WTC11 (cell line): ENCODE data around the gene BANK1. TPM values are rescaled to one million over a fixed set of nuclear protein-coding genes. Genes with fewer than 3 reads are reported as not detected.

Source experiments
- ATAC-seq: fragments of 200-7000 bp; cut with Tn5 transposase; 2 replicates; pipeline ENCODE4 v1.10.0; 2021; ENCODE audit warnings: mild to moderate bottlenecking, moderate library complexity
- CTCF ChIA-PET: fragments of 300-600 bp; sonication (Branson Sonifier 250); formaldehyde crosslinking; loops from one replicate; lab custom pipeline; 2021; ENCODE audit warnings: antibody characterized with exemption; lab: Charles Lee
- POLR2A ChIA-PET: fragments of 350-600 bp; sonication (Branson Sonifier 250); formaldehyde crosslinking; loops from one replicate; lab custom pipeline; 2021; ENCODE audit warnings: antibody characterized with exemption; lab: Charles Lee
- DNase-seq: peaks from one replicate; pipeline ENCODE4 v3.0.0; 2021; ENCODE audit warnings: low spot score
- H3K27ac Mint-ChIP-seq: 2 replicates; pipeline ENCODE4 v1.8.0; 2021; ENCODE audit warnings: mixed read lengths
- H3K27me3 Mint-ChIP-seq: 2 replicates; pipeline ENCODE4 v1.8.0; 2021; ENCODE audit warnings: low read depth, mild to moderate bottlenecking, moderate library complexity, mixed read lengths
- H3K36me3 Mint-ChIP-seq: 2 replicates; pipeline ENCODE4 v1.8.0; 2021; ENCODE audit warnings: mixed read lengths
- H3K4me1 Mint-ChIP-seq: 2 replicates; pipeline ENCODE4 v1.8.0; 2022; ENCODE audit warnings: mixed read lengths
- H3K4me3 Mint-ChIP-seq: 2 replicates; pipeline ENCODE4 v1.8.0; 2021; ENCODE audit warnings: mild to moderate bottlenecking, moderate library complexity, mixed read lengths
- H3K9me3 Mint-ChIP-seq: 2 replicates; pipeline ENCODE4 v1.8.0; 2021; ENCODE audit warnings: mixed read lengths
- ATF1 ChIP-seq: sonication (generic); formaldehyde crosslinking; IDR thresholded peaks from 2 replicates; pipeline ENCODE4 v1.8.1; 2023; ENCODE audit warnings: mild to moderate bottlenecking, moderate library complexity, missing genetic modification reagents
- ATF2 ChIP-seq: sonication (generic); formaldehyde crosslinking; IDR thresholded peaks from 2 replicates; pipeline ENCODE4 v1.8.1; 2022; ENCODE audit warnings: low read depth, missing genetic modification reagents, borderline replicate concordance
- ATF3 ChIP-seq: sonication (generic); formaldehyde crosslinking; conservative IDR thresholded peaks from 2 replicates; pipeline ENCODE4 v1.8.1; 2022; ENCODE audit warnings: mild to moderate bottlenecking, missing genetic modification reagents
- CDX4 ChIP-seq: fragments of 250-450 bp; sonication (Bioruptor Pico); IDR thresholded peaks from 2 replicates; pipeline ENCODE4 v1.9.0; 2021; ENCODE audit warnings: moderate library complexity, mild to moderate bottlenecking, inconsistent platforms, borderline replicate concordance
- HMGA2 ChIP-seq: fragments of 250-450 bp; sonication (Bioruptor Pico); IDR thresholded peaks from 2 replicates; pipeline ENCODE4 v1.4.0; 2021; ENCODE audit warnings: mild to moderate bottlenecking, moderate library complexity
- MXD4 ChIP-seq: fragments of 250-450 bp; sonication (Bioruptor Pico); IDR thresholded peaks from 2 replicates; pipeline ENCODE4 v1.8.0; 2021; ENCODE audit warnings: mild to moderate bottlenecking, moderate library complexity, borderline replicate concordance
- NR3C1 ChIP-seq: sonication (generic); formaldehyde crosslinking; conservative IDR thresholded peaks from 2 replicates; pipeline ENCODE4 v1.8.1; 2023; ENCODE audit warnings: low read depth, mild to moderate bottlenecking, missing genetic modification reagents
- RORB ChIP-seq: fragments of 250-450 bp; sonication (Bioruptor Pico); IDR thresholded peaks from 2 replicates; pipeline ENCODE4 v1.9.0; 2021; ENCODE audit warnings: mild to moderate bottlenecking
- SMAD4 ChIP-seq: sonication (generic); formaldehyde crosslinking; IDR thresholded peaks from 2 replicates; pipeline ENCODE4 v1.8.0; 2022; ENCODE audit warnings: mild to moderate bottlenecking, missing genetic modification reagents
- STAT6 ChIP-seq: sonication (generic); formaldehyde crosslinking; conservative IDR thresholded peaks from 2 replicates; pipeline ENCODE4 v1.8.1; 2023; ENCODE audit warnings: mild to moderate bottlenecking, low read depth, missing genetic modification reagents, moderate library complexity
- TEAD1 ChIP-seq: sonication (generic); formaldehyde crosslinking; IDR thresholded peaks from 2 replicates; pipeline ENCODE4 v1.8.0; 2022; ENCODE audit warnings: mild to moderate bottlenecking, missing genetic modification reagents
- USF1 ChIP-seq: sonication (generic); formaldehyde crosslinking; IDR thresholded peaks from 2 replicates; pipeline ENCODE4 v1.8.0; 2022; ENCODE audit warnings: mild to moderate bottlenecking, missing genetic modification reagents
- ZNF232 ChIP-seq: sonication (generic); formaldehyde crosslinking; IDR thresholded peaks from 2 replicates; pipeline ENCODE4 v1.8.0; 2022; ENCODE audit warnings: mild to moderate bottlenecking, missing genetic modification reagents
- ZNF416 ChIP-seq: fragments of 250-450 bp; sonication (Bioruptor Pico); IDR thresholded peaks from 2 replicates; pipeline ENCODE4 v1.9.0; 2021; ENCODE audit warnings: mild to moderate bottlenecking, inconsistent platforms
- ZNF532 ChIP-seq: fragments of 250-450 bp; sonication (Bioruptor Pico); IDR thresholded peaks from 2 replicates; pipeline ENCODE4 v1.9.0; 2021; ENCODE audit warnings: mild to moderate bottlenecking, borderline replicate concordance
- total RNA-seq: library from RNA; stranded (reverse); gene quantifications from 3 replicates; pipeline ENCODE4 v1.2.3, GENCODE V29; 2021
- TF ChIP-seq, protein P1 (sequence below): fragments of 250-450 bp; sonication (Bioruptor Pico); conservative IDR thresholded peaks from 2 replicates; pipeline ENCODE4 v1.9.0; 2021; ENCODE audit warnings: mild to moderate bottlenecking
- TF ChIP-seq, protein P2 (sequence below): sonication (generic); formaldehyde crosslinking; IDR thresholded peaks from 2 replicates; pipeline ENCODE4 v1.8.1; 2022; ENCODE audit warnings: mild to moderate bottlenecking, missing genetic modification reagents, moderate library complexity, borderline replicate concordance

BANK1 gene
- total RNA-seq, 1 experiment from 2014 or later: 0.68 TPM

DNA sequence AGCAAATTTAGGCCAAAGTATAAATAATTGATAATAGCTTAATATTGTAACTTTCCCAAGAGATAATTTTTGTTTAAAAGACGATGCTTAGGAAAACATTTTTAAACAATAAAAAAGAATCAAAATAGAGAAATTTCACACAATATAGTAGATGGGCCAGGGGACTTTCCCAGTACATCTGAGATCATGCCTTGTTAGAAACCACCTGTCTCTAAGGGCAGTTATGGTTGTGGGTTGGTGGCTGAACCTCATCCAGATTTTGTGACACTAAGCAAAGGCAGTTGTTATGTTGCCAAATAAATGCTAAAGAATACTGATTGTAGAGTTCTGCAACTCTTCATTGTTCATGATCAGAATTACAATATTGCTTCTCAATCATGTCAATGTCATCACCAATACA, 270.6 kb downstream of the BANK1 start (continued):
- TF ChIP-seq STAT6 (CRISPR knock-in tag): no peak

DNA sequence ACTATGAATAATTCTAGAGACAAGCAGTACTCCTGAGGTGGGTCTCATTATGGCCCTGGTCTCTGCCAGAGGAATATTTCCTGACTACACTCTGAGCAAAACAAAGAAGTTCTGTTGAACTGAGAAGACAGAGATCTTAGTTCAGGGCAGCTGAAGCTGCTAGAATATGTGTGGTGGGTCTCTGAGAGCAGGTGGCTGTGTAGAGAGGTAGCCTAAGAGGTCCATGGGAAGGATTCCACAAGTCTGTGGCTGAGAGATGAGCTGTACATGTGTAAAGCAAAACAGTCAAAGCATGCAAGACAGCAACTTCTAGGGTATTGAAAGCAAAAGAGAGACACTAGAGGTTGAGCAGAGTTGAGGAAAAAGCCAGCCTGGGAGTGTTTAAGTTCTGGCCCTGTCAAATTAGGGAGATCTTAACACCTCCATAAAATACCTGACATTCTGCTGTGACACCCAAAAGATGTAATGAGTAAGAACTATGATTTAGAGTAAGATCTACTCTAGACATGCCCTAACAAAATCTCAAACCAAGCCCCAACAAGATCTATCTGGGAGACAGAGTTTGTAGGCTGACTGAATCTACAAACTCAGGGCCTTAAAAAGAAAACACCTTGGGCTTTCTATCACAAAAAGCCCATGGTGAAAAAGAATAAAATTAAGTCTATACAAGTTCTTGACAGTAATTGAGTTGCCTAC, 274.4 kb downstream of the BANK1 start:
- Mint-ChIP-seq H3K36me3 (no peaks in the 10 kb centered on the region), H3K9me3 (no peaks in the 10 kb centered on the region)
- ATAC-seq: no peak
- POLR2A ChIA-PET: no interaction called here
- no peak for TF ChIP-seq ZNF232 (CRISPR knock-in tag)
- no peak for TF ChIP-seq USF1 (CRISPR knock-in tag)
- no peak for TF ChIP-seq ZNF416 (CRISPR knock-in tag)
- TF ChIP-seq SMAD4: no peak
- TF ChIP-seq HMGA2 (CRISPR knock-in tag): no peak
- no peak for TF ChIP-seq NR3C1 (CRISPR knock-in tag)
- TF ChIP-seq RORB (CRISPR knock-in tag): no peak
- TF ChIP-seq ZNF532 (CRISPR knock-in tag): no peak
- no peak for TF ChIP-seq ATF3 (CRISPR knock-in tag)
- TF ChIP-seq, protein P1, sequence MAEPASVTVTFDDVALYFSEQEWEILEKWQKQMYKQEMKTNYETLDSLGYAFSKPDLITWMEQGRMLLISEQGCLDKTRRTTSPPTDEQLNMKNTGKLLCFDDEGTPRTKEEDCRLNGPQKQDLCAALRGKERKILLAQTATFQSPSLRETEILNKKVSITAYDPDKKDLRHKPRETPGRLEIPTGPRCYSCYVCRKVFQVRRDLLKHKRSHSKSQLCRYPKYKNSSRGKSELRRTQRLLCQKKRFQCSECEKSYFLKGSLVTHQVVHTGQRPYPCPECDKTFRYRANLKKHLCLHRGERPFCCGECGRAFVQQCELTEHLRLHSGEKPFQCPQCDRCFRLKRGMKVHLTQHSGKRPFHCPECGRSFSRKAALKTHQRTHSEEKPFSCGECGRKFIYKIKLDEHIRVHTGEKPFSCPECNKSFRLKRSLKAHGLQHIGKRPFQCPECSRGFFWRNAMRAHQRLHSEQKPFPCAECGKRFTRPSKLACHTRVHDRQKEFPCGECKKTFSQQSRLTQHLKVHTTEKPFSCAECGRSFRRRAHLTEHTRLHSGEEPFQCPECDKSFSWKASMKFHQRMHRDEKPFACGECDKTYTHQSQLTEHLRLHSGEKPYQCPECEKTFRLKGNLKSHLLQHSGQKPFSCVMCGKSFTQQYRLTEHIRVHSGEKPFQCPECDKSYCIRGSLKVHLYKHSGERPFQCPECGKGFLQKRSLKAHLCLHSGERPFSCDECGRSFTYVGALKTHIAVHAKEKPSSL (CRISPR knock-in tag): no peak
- TF ChIP-seq MXD4: no peak
- TF ChIP-seq TEAD1 (CRISPR knock-in tag): no peak
- no peak for TF ChIP-seq ATF1 (CRISPR knock-in tag)
- no peak for TF ChIP-seq ATF2 (CRISPR knock-in tag)
- TF ChIP-seq, protein P2, sequence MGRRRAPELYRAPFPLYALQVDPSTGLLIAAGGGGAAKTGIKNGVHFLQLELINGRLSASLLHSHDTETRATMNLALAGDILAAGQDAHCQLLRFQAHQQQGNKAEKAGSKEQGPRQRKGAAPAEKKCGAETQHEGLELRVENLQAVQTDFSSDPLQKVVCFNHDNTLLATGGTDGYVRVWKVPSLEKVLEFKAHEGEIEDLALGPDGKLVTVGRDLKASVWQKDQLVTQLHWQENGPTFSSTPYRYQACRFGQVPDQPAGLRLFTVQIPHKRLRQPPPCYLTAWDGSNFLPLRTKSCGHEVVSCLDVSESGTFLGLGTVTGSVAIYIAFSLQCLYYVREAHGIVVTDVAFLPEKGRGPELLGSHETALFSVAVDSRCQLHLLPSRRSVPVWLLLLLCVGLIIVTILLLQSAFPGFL (CRISPR knock-in tag): no peak
- no peak for TF ChIP-seq CDX4 (CRISPR knock-in tag)
- TF ChIP-seq, all 79 proteins: peak for 0
- Mint-ChIP-seq H3K4me1 (no peaks in the 10 kb centered on the region), H3K27ac (no peak overlapping the region), H3K27me3 (no peaks in the 10 kb centered on the region), H3K4me3 (no peak overlapping the region)
- DNase-seq: no peak
- CTCF ChIA-PET: no interaction called here
